GM18907 (cell line): ENCODE measurements around the gene ESPNL.

Source experiments
- ATAC-seq: cut with Tn5 transposase; IDR thresholded peaks from one replicate; pipeline ENCODE4 v1.9.1; 2021; ENCODE audit warnings: mild to moderate bottlenecking, moderate library complexity; ENCODE audit not compliant: unreplicated experiment

Gene ESPNL

DNA sequence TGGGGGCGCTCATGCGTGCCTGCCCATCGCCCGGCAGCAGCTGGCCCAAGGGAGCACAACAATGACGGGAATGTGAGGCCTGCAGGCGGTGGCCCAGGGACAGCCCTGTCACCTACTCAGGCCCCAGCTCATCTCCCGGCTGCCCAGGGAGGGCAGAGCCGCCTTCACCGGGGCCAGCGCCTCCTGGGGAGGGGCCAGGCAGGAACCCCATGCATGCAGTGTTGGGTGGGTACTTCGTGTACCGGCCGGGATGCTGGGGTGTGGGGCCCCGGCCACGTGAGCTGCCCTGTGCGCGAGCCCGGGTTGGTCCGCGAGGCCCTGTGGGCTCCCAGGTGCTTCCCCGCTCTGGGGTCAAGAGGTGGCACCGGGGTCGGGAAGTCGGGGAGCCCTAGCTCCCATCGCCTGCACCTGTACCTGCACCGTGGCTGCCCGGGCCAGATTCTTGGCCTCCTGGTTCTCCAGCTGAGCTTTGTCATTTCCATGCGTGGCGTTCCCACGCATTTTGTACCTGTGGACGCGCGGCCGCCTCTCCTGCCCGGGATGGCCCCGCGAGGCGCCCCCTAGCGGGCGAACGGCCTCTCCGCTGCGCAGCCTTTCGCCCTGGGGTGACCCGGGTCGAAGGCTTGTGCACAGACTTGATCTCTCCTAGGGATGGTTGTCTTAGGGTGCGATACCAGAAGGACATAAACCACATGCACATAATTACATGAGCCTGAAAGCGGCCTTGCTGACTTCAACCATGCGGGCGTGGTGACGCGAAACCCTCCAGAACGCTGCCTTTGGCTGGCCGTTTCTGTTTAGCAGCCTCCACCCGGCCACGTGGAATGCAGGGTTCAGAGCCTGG lies 39.3 kb downstream of the ESPNL start:
- ATAC-seq, result no peak

DNA sequence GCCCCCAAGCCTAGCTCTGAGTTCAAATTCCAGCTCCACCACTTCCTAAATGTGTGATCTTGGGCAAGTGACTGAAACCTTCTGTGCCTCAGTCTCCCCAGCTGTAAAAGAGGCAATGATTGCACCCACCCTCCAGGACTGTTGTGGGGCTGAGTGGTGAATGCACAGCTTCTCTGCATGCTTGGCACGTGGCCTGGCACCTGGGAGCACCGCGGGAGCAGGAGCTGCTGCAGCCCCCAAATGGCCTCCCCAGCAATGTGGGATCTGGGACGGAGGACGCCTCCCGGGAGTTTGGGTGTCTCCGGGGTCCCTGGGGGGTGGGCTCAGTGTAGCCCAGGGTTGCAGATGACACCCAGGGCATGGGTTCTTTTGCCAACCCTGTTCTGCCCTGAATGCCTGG lies 39.9 kb downstream of the ESPNL start:
- ATAC-seq, result no peak

DNA sequence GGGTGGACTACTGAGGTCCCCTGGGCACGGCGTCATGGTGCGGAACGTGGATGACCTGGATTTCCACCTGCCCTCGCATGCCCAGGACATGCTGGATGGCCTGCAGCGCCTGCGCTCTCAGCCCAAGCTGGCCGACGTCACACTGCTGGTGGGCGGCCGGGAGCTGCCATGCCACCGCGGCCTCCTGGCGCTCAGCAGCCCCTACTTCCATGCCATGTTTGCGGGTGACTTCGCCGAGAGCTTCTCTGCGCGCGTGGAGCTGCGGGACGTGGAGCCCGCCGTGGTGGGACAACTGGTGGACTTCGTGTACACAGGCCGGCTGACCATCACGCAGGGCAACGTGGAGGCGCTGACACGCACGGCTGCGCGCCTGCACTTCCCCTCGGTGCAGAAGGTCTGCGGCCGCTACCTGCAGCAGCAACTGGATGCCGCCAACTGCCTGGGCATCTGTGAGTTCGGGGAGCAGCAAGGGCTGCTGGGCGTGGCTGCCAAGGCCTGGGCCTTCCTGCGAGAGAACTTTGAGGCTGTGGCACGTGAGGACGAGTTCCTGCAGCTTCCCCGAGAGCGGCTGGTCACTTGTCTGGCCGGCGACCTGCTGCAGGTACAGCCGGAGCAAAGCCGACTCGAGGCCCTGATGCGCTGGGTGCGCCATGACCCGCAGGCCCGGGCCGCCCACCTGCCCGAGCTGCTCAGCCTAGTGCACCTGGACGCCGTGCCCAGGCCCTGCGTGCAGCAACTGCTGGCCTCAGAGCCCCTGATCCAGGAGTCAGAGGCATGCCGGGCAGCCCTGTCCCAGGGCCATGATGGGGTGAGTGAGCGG lies 40.8 kb downstream of the ESPNL start:
- ATAC-seq, result no peak

DNA sequence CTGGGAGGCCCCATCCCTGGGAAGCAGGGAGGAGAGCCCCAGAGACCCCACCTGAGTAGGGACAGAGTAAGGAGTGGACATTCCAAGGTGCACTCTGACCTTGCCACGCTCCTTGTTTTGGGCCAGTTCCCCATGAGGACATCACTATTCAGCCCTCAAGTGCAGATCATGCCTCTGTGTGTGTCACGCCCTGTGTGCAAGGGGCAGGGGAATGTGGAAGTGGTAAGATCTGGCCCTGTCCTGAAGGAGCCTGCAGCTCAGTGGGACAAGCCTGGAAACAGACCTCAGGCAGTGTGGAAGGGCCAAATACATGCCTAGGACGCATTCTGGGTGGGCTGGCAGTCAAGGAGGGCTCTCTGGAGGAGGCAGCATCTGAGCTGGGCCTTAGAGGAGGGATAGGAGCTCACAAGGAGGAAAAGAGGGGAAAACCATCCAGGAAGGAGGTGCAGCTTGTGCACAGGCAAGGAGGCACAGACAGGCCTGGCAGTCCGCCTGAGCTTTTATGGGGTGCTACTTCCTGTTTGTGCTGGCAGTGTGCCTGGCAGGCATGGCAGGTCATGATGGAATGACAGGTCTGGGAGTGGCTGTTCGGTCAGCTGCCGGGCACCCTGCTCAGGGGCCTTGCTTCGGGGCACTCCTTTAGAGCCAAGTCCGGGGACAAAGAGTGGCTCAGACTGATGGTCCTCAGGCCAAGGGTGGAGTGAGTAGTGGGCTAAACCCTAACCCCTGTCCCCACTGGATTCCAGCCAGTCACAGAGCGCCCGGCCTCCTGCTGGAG lies 41.6 kb downstream of the ESPNL start:
- ATAC-seq, result no peak

DNA sequence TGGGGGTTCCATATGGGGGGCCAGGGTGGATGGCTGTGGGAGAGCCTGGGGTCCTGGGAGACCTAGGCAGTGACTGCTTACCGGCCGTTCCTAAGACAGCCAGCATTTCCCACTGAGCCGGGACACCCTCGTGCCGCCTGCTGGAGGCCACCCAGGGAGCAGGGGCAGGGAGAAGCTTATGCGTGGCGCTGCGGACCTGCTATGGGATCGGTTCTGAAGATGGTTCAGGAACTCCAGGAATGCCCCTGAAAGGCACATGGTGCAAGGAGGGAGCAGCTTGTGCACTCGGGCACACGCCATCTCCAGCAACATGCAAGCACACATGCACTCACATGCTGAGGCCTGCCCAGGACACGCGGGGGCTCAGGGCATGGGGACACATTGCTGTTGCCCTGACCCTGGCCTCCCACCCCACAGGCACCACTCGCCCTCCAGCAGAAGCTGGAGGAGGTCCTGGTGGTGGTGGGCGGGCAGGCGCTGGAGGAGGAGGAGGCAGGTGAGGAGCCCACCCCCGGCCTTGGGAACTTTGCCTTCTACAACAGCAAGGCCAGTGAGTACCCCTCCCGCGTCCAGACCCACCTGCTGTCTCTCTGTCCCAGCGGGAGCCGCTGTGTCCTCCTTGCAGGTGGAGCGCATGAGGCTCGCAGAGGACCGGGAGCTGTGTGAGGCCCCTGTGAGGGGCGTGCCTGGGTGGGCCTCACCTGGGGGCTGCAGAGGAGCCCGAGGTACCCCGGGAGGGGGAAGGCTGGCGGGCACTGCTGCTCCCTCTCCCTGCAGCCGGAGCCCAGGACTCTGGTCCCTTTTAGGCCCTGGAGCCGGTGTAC lies 42.5 kb downstream of the ESPNL start:
- no peak for ATAC-seq

DNA sequence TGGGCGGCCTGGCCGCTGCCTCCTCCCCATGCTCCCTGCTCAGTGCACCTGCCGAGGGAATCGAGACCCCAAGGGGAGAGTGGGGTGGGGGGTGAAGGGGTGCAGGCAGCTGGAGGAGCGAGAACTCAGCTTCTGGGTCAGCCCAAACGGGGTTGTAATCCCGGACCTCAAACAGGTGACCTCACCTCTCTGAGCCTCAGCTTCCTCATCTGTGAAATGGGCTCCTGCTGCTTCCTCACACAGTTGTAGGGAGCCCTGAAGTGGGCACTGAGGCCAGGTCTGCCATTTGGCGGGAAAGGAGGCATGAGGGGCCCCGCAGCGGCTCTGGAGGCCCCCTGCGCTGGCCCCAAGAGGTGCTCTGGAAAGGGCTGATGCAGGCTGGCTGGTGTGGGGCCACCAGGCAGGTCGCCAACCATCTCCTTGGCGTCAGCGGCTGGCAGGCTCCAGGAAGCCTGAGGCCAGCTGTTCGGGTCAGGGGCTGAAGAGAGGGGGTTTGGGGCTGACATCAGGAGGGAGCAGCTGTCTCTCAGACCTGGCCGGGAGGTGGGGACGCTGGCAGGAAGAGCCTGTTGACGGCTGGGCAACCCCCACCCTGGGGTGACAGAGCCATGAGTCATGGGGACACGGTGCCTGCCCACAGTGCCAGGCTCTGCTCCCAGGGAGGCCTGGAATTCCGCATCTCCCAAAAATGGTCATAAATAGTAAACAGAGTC lies 43.3 kb downstream of the ESPNL start:
- ATAC-seq, result no peak

DNA sequence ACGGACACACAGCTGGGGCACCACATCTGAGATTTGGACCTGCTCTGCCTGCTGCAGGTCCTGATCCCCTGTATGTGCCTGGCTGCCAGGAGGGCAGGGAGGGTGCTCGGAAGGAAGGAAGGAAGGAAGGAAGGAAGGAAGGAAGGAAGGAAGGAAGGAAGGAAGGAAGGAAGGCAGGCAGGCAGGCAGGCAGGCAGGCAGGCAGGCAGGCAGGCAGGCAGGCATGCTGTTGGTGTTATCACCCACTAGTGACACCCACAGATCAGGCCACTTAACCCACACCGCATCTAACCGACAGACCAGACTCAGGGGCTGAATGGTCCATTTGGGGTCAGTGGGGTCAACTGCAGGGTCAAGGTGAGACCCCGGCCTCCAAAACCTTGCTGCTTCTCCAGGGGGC lies 44.1 kb downstream of the ESPNL start:
- no peak for ATAC-seq

DNA sequence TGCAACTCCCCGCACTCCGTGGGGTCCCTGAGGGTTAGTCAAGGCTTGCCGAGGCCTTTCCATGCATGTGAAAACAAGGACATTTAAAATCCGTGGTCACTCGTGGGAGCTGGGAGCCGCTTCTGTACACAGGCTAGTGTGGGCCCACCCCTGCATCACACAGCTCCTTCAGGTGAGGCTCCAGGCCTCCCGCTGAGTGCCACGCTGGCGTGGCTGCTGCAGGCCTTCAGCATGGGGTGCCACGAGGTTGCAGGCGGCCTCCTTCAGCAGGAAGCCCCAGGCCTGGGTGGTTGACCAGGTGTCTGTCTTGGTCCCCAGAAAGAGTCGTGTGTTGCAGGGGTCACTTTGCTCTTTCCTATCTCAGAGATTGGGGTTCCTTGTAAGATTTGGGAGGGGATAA lies 44.9 kb downstream of the ESPNL start:
- no peak for ATAC-seq

DNA sequence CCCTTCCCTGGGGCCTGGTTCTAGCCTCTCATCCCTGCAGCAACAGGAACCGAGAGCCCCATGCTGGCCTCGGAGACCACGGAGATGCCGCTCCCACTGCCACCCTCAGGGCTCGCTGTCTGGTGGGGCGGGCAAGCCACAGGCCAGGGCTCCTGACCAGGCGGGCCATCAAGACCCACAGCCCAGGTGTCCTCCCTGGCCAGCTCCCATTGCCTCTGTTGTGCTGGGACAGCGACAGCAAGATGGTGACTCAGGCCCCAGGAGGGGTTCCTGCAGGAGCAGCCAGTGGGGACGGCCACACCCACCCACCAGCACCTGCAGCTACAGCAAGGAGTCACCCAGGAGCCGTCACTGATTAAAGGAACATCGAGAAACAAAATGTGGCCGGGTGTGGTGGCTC lies 45.7 kb downstream of the ESPNL start:
- ATAC-seq, result no peak

DNA sequence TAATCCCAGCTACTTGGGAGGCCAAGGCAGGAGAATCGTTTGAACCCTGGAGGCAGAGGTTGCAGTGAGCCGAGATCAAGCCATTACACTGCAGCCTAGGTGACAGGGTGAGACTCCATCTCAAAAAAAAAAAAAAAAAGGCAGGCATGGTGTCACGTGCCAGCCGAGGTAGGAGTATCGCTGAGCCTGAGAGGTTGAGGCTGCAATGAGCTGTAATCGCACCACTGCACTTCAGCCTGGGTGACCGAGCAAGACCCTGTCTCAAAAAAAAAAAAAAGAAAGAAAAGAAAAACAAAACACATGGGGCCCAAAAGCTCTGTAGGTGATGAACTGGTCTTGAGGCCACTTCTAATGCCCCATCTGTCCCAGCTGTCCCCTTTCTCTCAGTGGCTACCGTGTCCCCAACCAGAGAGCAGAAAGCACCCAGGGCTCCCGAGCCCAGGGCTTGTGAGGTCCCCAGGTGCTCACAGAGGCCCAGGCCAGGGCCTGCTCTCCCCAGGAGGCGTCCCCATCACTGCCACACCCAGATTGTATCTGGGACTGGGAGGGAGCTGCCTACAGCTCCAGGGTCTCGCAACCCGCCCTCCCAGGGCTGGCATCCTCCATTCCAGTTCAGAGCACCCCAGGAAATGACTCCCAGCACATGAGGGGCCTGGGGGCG lies 46.9 kb downstream of the ESPNL start:
- no peak for ATAC-seq

DNA sequence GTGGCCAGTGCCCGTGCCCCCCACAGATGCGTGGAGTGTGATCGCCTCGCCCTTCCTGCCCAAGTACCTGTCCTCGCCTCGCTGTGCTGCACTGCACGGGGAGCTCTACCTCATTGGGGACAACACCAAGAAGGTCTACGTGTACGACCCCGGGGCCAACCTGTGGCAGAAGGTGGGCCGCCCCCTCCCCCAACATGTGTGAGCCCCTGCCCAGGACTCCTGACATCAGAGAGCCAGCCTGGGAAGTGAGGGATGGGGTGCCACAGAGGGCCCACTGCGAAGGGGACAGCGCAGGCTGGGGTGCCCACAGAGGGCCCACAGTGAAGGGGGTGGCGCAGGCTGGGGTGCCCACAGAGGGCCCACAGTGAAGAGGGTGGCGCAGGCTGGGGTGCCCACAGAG lies 48.8 kb downstream of the ESPNL start:
- ATAC-seq, result no peak

DNA sequence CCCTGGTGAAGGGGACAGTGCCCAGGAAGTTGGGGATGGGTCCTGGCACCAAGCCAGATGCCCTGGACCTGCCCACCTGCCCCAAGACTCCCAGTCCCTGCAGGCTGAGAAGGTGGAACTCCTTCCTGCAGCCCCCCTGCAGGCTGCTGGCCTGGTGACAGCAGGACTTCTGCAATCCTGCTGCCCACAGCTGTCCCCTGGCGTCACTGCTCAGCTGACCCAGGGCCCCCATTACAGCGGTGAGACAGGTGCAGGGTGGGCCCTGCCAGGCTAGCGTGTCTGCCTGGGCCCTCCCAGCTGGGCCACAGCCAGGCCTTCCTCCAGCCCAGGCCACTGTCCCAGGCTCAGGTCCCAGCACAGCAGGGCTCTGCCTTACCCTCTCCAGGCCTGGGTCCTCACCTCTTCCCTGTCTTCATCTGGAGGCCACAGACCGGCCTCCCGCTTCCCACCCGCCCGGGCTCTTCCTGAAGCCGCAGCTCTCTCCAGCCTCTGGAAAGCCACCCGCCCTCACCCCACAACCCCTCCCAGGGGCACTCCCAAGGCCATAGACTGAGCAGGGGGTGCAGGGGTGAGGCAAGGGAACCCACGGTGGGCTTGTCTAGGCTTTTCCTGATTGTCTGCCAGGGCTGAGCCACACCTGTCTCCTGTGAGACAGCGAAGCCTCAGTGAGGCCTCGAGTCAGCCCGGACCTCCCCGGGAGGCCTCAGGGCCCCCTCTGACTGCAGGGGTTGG lies 49.9 kb downstream of the ESPNL start:
- no peak for ATAC-seq

DNA sequence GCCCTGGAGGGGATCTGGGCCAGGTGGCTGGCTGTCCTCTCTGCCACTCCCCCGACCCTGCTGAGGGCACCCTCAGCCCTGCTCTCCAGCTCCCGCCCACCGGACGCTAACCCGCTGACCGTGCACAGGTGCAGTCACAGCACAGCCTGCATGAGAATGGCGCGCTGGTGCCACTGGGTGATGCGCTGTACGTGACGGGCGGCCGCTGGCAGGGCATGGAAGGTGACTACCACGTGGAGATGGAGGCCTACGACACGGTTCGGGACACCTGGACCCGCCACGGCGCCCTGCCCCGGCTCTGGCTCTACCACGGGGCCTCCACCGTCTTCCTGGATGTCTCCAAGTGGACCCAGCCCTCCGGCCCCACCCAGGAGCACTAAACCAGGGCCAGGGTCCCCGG lies 50.5 kb downstream of the ESPNL start:
- ATAC-seq, result no peak

DNA sequence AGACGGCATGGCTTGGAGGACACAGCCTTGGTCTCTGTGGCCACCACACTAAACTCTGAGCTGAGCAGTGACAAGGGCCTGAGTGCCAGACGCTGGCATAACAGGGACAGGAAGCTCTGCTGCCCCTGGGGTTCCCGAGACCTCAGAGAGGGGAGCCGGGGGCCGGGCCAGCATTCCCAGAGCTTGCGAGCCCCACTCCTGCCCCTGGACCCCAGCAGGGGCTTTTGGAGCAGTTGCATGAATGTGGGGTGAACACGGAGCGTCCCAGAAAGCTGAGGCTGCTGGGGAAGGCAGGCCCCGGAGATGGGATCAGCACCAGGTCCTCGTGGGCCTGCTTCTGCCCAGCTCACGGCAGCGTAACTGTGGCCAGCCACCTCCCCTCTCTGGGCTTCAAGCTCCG lies 51.1 kb downstream of the ESPNL start:
- no peak for ATAC-seq

DNA sequence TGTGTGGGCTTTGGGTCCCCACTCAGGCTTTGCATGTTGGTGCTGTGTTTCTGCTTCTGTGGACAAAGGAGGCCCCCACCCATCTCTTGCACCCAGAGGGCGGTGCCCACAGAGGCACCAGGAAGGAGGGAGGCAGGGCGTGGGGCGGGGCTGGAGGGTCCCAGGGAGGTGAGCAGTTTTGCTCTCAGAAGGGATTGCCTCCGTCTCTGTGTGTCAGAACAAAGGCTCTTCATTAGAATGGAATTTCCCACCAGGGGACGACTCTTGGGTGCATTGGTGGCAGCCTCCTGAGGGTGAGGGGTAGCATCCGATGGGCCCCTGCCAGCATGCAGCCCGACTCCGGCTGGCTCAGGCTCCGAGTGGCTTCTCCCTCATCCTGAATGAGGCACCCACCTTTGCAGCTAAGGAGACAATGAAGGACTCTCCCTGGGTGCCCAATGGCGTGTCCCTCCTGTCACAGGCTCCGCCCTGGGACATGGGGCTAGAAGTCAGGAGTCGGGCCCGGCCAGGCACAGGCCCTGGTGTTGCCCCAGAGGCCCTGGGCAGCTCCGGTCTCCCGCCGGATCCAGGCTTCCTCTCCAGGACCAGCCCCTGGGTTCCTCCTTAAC lies 51.6 kb downstream of the ESPNL start:
- no peak for ATAC-seq

DNA sequence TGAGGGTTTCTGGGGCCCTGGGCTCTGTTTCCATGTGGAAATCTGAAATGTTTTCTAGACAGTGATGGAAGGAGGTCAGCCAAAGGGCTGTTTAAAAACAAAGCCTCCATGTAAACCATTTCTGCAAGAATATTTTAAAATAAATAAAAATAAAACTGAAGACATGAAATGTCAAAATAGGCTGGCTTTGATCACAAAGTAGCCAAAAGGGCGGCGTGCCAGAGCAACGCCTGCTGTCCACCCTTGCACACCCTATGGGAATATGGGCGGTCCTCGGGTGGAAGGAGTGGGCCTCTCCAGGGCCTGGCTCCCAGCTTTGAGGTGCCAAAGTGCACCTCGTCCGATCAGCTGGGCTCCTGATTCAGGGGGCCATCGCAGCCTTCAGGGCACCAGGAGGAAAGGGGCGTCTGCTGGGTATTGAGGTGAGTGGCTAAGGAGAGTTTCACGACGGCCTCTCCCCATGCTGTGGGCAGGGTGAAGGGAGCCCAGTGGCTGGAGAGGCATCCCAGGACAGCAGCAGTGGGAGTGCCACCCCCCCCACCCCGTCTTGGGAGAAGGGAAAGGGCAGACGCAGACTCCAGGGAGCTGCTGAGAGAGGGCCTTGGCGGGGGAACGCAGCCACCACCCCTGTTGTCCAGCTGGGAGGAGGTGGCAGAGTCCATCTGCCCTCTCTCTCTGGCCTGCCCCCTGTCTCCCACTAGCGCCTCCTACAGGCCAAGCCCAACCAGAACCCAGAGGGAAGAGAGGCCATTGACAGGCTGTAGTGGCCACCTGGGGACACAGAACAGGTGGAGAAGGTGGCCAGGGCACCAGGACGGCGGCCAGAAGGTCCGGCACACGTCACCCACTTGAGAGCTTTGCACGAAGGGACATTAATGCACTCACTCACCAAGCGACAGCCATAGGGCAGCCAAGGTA lies 52.9 kb downstream of the ESPNL start:
- no peak for ATAC-seq

DNA sequence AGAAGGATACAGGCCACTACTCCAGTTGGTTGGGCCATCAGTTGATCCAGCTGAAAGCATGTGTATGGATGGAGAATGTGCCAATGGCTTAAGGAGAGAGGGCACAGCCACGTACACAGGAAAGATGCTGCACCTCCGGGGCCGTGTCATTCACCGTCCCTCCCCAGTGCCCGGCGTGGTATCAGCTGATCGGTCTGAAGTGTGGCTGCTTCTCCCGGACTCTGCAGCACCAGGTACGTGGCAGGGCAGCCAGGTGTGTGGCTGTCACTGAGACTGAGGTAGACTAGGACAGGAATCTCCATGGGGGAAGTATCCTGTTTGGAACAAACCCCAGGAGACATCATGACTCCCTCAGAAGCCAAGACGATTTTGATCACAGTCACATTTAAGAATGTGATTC lies 54.4 kb downstream of the ESPNL start:
- ATAC-seq, result no peak
